ENCODE data around the gene UNC13C. TPM values are rescaled to one million over a fixed set of nuclear protein-coding genes. Genes with fewer than 3 reads are reported as not detected.

UNC13C gene
- total and polyA plus RNA-seq, 2 experiments from 2014 or later = not detected

- Histone ChIP-seq H3K4me2 (ENCODE audit: unreplicated experiment) (no peak overlapping the region), H3F3A (ENCODE audit: insufficient read depth) (no peaks in the 10 kb centered on the region), H3K9ac (no peak overlapping the region), H3K9me3 (ENCODE audit: low read depth) (no peaks in the 10 kb centered on the region), H3K9me2 (ENCODE audit: insufficient read depth) (no peaks in the 10 kb centered on the region), H3K36me3 (ENCODE audit: low read depth) (no peaks in the 10 kb centered on the region), H3K79me2 (ENCODE audit: insufficient read depth) (no peaks in the 10 kb centered on the region), H3K4me3 (no peak overlapping the region), H4K20me1 (ENCODE audit: insufficient read depth) (no peaks in the 10 kb centered on the region), H3K27me3 (replicated peaks; ENCODE audit: insufficient read depth) (no peaks in the 10 kb centered on the region), H3K27ac (no peak overlapping the region), H2AFZ (no peak overlapping the region), H3K4me1 (ENCODE audit: insufficient read depth) (no peaks in the 10 kb centered on the region)
- WGBS, 2 experiments (ENCODE audit: low coverage in 1 of 2, low lambda C conversion rate in 2 of 2, missing lambda C conversion rate in 2 of 2) = 15% methylated on average over 9 of the region's 9 CpGs
- DNase-seq = no peak
- in situ Hi-C loops (cut with MboI) = no loop called here
- no peak for TF ChIP-seq EZH2 (IDR thresholded peaks at IDR 0.05; ENCODE audit: insufficient read depth, poor library complexity, severe bottlenecking)
- TF ChIP-seq EZH2phosphoT487 (IDR thresholded peaks at IDR 0.05; ENCODE audit: insufficient read depth, low read depth) = no peak
Observed at GRCh38 chr15:54515664-54516582, 537.7 kb downstream of the UNC13C start.

DNA sequence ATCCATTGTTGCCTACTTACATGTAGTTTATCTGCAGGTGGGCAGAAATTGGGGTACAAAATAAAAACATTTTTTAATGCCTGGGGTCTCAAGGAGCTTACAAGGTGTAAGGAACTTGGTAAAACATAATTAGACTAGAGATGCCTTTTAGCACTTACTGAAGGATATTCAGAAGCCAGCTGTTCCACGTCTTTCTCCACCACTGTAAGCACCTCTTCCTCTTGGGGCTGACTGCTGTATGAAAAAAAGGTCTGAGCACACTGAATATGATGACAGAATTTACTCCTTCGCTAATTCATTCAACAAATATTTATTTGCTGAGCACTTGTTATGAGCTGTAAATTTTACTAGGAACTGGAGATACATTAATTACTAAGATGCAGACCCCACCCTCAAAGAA lies 539.1 kb downstream of the UNC13C start:
- Histone ChIP-seq H3F3A (ENCODE audit: insufficient read depth) (no peaks in the 10 kb centered on the region), H3K9ac (no peak overlapping the region), H3K9me2 (ENCODE audit: insufficient read depth) (no peaks in the 10 kb centered on the region), H3K27ac (no peak overlapping the region), H3K4me2 (ENCODE audit: unreplicated experiment) (no peak overlapping the region), H3K36me3 (ENCODE audit: low read depth) (no peaks in the 10 kb centered on the region), H3K27me3 (replicated peaks; ENCODE audit: insufficient read depth) (no peaks in the 10 kb centered on the region), H3K79me2 (ENCODE audit: insufficient read depth) (no peaks in the 10 kb centered on the region), H3K4me3 (no peak overlapping the region), H2AFZ (no peak overlapping the region), H3K9me3 (ENCODE audit: low read depth) (no peaks in the 10 kb centered on the region), H4K20me1 (ENCODE audit: insufficient read depth) (no peaks in the 10 kb centered on the region), H3K4me1 (ENCODE audit: insufficient read depth) (no peaks in the 10 kb centered on the region)
- TF ChIP-seq EZH2 (IDR thresholded peaks at IDR 0.05; ENCODE audit: insufficient read depth, poor library complexity, severe bottlenecking) = no peak
- TF ChIP-seq EZH2phosphoT487 (IDR thresholded peaks at IDR 0.05; ENCODE audit: insufficient read depth, low read depth) = no peak
- no peak for DNase-seq
- 7 to 9% methylated on average over 2 of the region's 2 CpGs for WGBS, 2 experiments (ENCODE audit: low coverage in 1 of 2, low lambda C conversion rate in 2 of 2, missing lambda C conversion rate in 2 of 2)
- in situ Hi-C loops (cut with MboI) = no loop called here

GRCh38 chr15:54518156-54518882 lies 540.1 kb downstream of the UNC13C start:
- TF ChIP-seq EZH2 (IDR thresholded peaks at IDR 0.05; ENCODE audit: insufficient read depth, poor library complexity, severe bottlenecking) (no peak), EZH2phosphoT487 (IDR thresholded peaks at IDR 0.05; ENCODE audit: insufficient read depth, low read depth) (no peak)
- 17 to 20% methylated on average over 5 of the region's 5 CpGs for WGBS, 2 experiments (ENCODE audit: low coverage in 1 of 2, low lambda C conversion rate in 2 of 2, missing lambda C conversion rate in 2 of 2)
- Histone ChIP-seq H2AFZ (no peak overlapping the region), H3F3A (ENCODE audit: insufficient read depth) (no peaks in the 10 kb centered on the region), H3K27me3 (replicated peaks; ENCODE audit: insufficient read depth) (no peaks in the 10 kb centered on the region), H3K9ac (no peak overlapping the region), H3K36me3 (ENCODE audit: low read depth) (no peaks in the 10 kb centered on the region), H3K9me3 (ENCODE audit: low read depth) (no peaks in the 10 kb centered on the region), H4K20me1 (ENCODE audit: insufficient read depth) (no peaks in the 10 kb centered on the region), H3K4me3 (no peak overlapping the region), H3K4me1 (ENCODE audit: insufficient read depth) (no peaks in the 10 kb centered on the region), H3K79me2 (ENCODE audit: insufficient read depth) (no peaks in the 10 kb centered on the region), H3K27ac (no peak overlapping the region), H3K4me2 (ENCODE audit: unreplicated experiment) (no peak overlapping the region), H3K9me2 (ENCODE audit: insufficient read depth) (no peaks in the 10 kb centered on the region)
- DNase-seq = no peak
- in situ Hi-C loops (cut with MboI) = no loop called here

DNA sequence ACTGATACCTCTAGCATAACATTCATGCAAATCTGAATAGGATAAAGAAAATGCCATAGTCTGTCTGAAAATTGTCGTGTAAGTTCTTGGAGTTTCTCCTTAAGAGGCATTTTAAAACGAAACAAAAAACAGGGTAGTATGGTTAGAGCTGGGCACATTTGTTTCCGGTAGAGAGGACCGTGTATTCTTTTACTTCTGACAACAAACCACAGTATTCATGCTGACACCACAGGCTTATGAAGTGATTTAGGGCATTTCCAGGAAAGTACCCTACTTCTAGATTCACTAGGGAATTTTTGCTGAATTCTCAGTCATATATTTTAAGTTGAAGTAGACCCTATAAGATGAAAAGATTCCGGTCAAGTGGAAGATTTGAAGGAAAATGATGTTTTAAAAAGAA lies 541.3 kb downstream of the UNC13C start:
- Histone ChIP-seq H3K9me2 (ENCODE audit: insufficient read depth) (no peaks in the 10 kb centered on the region), H3K4me2 (ENCODE audit: unreplicated experiment) (no peak overlapping the region), H4K20me1 (ENCODE audit: insufficient read depth) (no peaks in the 10 kb centered on the region), H3K4me3 (no peak overlapping the region), H3K9ac (no peak overlapping the region), H3K27me3 (replicated peaks; ENCODE audit: insufficient read depth) (no peaks in the 10 kb centered on the region), H3K9me3 (ENCODE audit: low read depth) (no peaks in the 10 kb centered on the region), H3K79me2 (ENCODE audit: insufficient read depth) (no peaks in the 10 kb centered on the region), H3K27ac (no peak overlapping the region), H3K36me3 (ENCODE audit: low read depth) (no peaks in the 10 kb centered on the region), H2AFZ (no peak overlapping the region), H3K4me1 (ENCODE audit: insufficient read depth) (no peaks in the 10 kb centered on the region), H3F3A (ENCODE audit: insufficient read depth) (no peaks in the 10 kb centered on the region)
- TF ChIP-seq EZH2 (IDR thresholded peaks at IDR 0.05; ENCODE audit: insufficient read depth, poor library complexity, severe bottlenecking) = no peak
- TF ChIP-seq EZH2phosphoT487 (IDR thresholded peaks at IDR 0.05; ENCODE audit: insufficient read depth, low read depth) = no peak
- no peak for DNase-seq
- 6 to 8% methylated on average over 5 of the region's 5 CpGs for WGBS, 2 experiments (ENCODE audit: low coverage in 1 of 2, low lambda C conversion rate in 2 of 2, missing lambda C conversion rate in 2 of 2)
- in situ Hi-C loops (cut with MboI) = no loop called here
